ENCODE data around the gene CNTNAP2. TPM values are rescaled to one million over a fixed set of nuclear protein-coding genes. Genes with fewer than 3 reads are reported as not detected.

Gene CNTNAP2
- total and polyA plus RNA-seq, 2 of the 4 experiments (the other 2 are of a cell fraction): not detected

GRCh38 chr7:147196481-147196880 lies 1079.9 kb downstream of the CNTNAP2 start:
- Histone ChIP-seq H2AFZ (replicated peaks; ENCODE audit: low read length, poor library complexity) (no peak overlapping the region), H3K79me1 (ENCODE audit: low read depth in 1 of 2, low read length in 2 of 2) (no peaks in the 10 kb centered on the region), H2BK15ac (ENCODE audit: low read depth, low read length) (no peak overlapping the region), H4K5ac (ENCODE audit: low read depth, low read length) (no peak overlapping the region), H2AK9ac (replicated peaks; ENCODE audit: low read depth, low read length, poor library complexity) (no peak overlapping the region), H3K36me3 (ENCODE audit: control insufficient read depth, insufficient read depth, low read length) (no peaks in the 10 kb centered on the region), H3K23ac (ENCODE audit: low read depth, low read length) (no peak overlapping the region), H3K4ac (ENCODE audit: low read depth, low read length) (no peak overlapping the region), H3K4me3 (ENCODE audit: insufficient read depth, low read depth, low read length) (no peak overlapping the region), H3K14ac (replicated peaks; ENCODE audit: low read depth, low read length) (no peak overlapping the region), H2BK20ac (ENCODE audit: low read depth, low read length) (no peak overlapping the region), H4K91ac (ENCODE audit: insufficient read depth, low read depth, low read length) (no peak overlapping the region), H3K18ac (ENCODE audit: low read depth, low read length) (no peak overlapping the region), H3K27ac (ENCODE audit: insufficient read depth, low read length) (no peak overlapping the region), H4K8ac (ENCODE audit: low read depth in 2 of 2, low read length in 2 of 2) (no peak overlapping the region), H2BK5ac (ENCODE audit: low read depth, low read length, poor library complexity, severe bottlenecking) (no peak overlapping the region), H2AK5ac (ENCODE audit: low read depth, low read length) (no peak overlapping the region), H3K9me3 (ENCODE audit: control insufficient read depth, insufficient read depth, low read length) (no peaks in the 10 kb centered on the region; the same call in none of the 2 replicates), H3K9ac (ENCODE audit: low read depth, low read length) (no peak overlapping the region), H3K4me2 (ENCODE audit: low read depth, low read length) (no peak overlapping the region), H3K9me1 (ENCODE audit: insufficient read depth, low read length) (no peaks in the 10 kb centered on the region), H4K20me1 (ENCODE audit: insufficient read depth, low read length) (no peaks in the 10 kb centered on the region), H2BK120ac (ENCODE audit: low read depth, low read length) (no peak overlapping the region), H3K56ac (ENCODE audit: extremely low read depth, insufficient read depth, low read length) (no peak overlapping the region), H3K27me3 (ENCODE audit: control insufficient read depth, insufficient read depth, low read length) (no peaks in the 10 kb centered on the region), H3K4me1 (ENCODE audit: control insufficient read depth, insufficient read depth, low read length) (no peaks in the 10 kb centered on the region)
- DNase-seq: no peak
- in situ Hi-C loops (cut with MboI; ENCODE audit: low sequenced_read_pairs): no loop called here
- WGBS, 2 experiments (ENCODE audit: extremely low coverage in 2 of 2, insufficient read length in 1 of 2): no CpG with 5 or more reads among the region's 5 CpGs
- POLR2A ChIA-PET (ENCODE audit: unreplicated experiment): no interaction called here
- TF ChIP-seq RFX5 (IDR thresholded peaks at IDR 0.05; ENCODE audit: low read depth, low read length) (no peak), MXI1 (IDR thresholded peaks at IDR 0.05; ENCODE audit: borderline replicate concordance, low read depth, low read length) (no peak), MAZ (IDR thresholded peaks at IDR 0.05; ENCODE audit: borderline replicate concordance, low read depth, low read length) (no peak), FOS (IDR thresholded peaks at IDR 0.05; ENCODE audit: low read depth, low read length) (no peak), POLR2A (IDR thresholded peaks at IDR 0.05; ENCODE audit: low read depth, low read length) (no peak), CTCF (conservative IDR thresholded peaks at IDR 0.05; ENCODE audit: low read depth, low read length) (no peak), ELK1 (IDR thresholded peaks at IDR 0.05; ENCODE audit: borderline replicate concordance, low read depth, low read length) (no peak), NFE2L2 (IDR thresholded peaks at IDR 0.05; ENCODE audit: low read depth, low read length) (no peak), CHD1 (IDR thresholded peaks at IDR 0.05; ENCODE audit: low read depth, low read length) (no peak), MAFK (IDR thresholded peaks at IDR 0.05; ENCODE audit: low read depth, low read length) (no peak), BHLHE40 (IDR thresholded peaks at IDR 0.05; ENCODE audit: low read depth, low read length) (no peak), RAD21 (IDR thresholded peaks at IDR 0.05; ENCODE audit: low read length) (no peak), SMC3 (IDR thresholded peaks at IDR 0.05; ENCODE audit: low read depth, low read length) (no peak), CEBPB (IDR thresholded peaks at IDR 0.05; ENCODE audit: low read depth, low read length) (no peak), RCOR1 (IDR thresholded peaks at IDR 0.05; ENCODE audit: insufficient replicate concordance, low read length) (no peak), USF2 (IDR thresholded peaks at IDR 0.05; ENCODE audit: low read depth, low read length) (no peak)
- dilution Hi-C loops (cut with HindIII; ENCODE audit: low sequenced_read_pairs, unreplicated experiment): no loop called here
- CTCF ChIA-PET: no interaction called here
- intact Hi-C loops (cut with micrococcal nuclease): no loop called here
- no peak for ATAC-seq (ENCODE audit: low read depth)
- BruUV-seq (replicated peaks): no TSS peak
